Neuronal stem cell (in vitro differentiated cells): Measurements from ENCODE around the gene TEAD3.

ENCODE experiments used
- small RNA-seq: library from polyadenylated mRNA; stranded (forward); fragments of <200 nt; extraction: miRNeasy Mini kit (QIAGEN cat#:217004); gene quantifications from one replicate; pipeline ENCODE3, GENCODE V24; 2013; ENCODE audit not compliant: insufficient read depth

Gene TEAD3

Small RNA genes lying within 50 kb of the gene (small RNA-seq; reads per million reads assigned to genes)
- 2.0 reads per million for gene MIR7111
